Upper lobe of left lung (tissue), 4 donors: ENCODE measurements around the gene PRKAA1.

Source experiments
- CTCF ChIP-seq, 6 experiments: fragments of 450-650 bp in 4 of 6; fragments of 200-600 bp in 2 of 6; sonication (generic) in 2 of 6; IDR thresholded peaks; one replicate each; pipeline ENCODE4 v1.5.1; 2016 to 2019; ENCODE audit warnings: antibody characterized with exemption in 6 of 6
- POLR2A ChIP-seq, 4 donors: fragments of 450-650 bp; IDR thresholded peaks; one replicate each; pipeline ENCODE4 v1.5.1; 2016 to 2017; ENCODE audit warnings: antibody characterized with exemption in 4 of 4, mild to moderate bottlenecking in 2 of 4
- POLR2AphosphoS5 ChIP-seq, 2 donors: sonication (generic); formaldehyde crosslinking; IDR thresholded peaks; one replicate each; pipeline ENCODE4 v1.5.1; 2017; ENCODE audit warnings: antibody characterized with exemption in 2 of 2

- TF ChIP-seq CTCF (IDR thresholded peaks at IDR 0.05) (no peak), POLR2AphosphoS5 (IDR thresholded peaks at IDR 0.05) (no peak), POLR2A (IDR thresholded peaks at IDR 0.05) (no peak)
These were observed 25.3 kb upstream of the PRKAA1 start for GRCh38 chr5:40823459-40823858.
